MM.1S (cell line): ENCODE measurements around the gene GRIK5.

Experiments
- EZH2 ChIP-seq: fragments of 300-600 bp; sonication (generic); optimal IDR thresholded peaks from 2 replicates; pipeline ENCODE3; 2017; ENCODE audit warnings: low read depth, mild to moderate bottlenecking, antibody characterized with exemption, low read length, mixed read lengths
- EZH2phosphoT487 ChIP-seq: fragments of 300-600 bp; sonication (generic); IDR thresholded peaks from 2 replicates; pipeline ENCODE4 v1.6.1; 2018; ENCODE audit warnings: antibody characterized with exemption, low read length
- TF ChIP-seq, protein P1 (sequence below): fragments of 300-600 bp; sonication (generic); IDR thresholded peaks from 2 replicates; pipeline ENCODE4 v1.5.1; 2016; ENCODE audit warnings: antibody characterized with exemption, low read length, mixed read lengths

DNA sequence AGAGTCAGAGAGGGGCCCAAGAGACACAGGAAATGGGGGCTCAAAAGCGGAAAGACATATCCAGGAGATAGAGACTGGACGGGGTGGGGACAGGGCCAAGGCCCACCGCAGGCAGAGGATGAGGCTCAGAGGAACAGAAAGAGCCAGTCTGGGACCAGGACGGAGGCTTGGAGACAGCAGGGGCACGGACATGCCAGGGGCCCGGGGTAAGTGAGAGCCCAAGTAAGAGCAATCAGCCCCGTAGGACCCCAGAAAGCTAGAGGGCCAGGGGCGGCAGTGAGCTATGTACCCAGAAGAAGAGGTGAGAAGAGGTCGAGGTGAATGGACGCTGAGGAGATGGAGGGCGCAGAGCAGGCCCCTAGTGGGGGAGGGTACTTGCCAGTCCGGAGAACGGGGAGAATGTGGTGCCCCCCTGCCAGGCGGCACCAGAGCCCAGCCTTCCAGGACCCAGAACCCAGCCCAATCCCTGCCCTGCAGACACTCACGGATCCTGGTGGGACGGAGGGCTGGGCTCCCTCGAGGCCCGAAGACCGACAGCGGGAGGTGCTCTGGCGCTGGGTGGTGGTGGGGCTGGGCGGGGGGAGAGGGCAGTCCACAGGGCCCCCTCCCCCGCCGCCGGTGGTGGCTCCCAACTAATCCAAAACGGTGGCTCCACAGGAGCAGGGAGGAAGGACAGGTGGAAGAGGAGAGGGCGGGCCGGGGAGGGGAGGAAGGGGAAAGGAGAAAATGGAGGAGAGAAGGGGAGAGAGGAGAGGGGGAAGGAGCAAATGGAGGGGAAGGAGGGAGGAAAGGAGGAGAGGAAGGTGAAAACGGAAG is 1.0 kb downstream of the GRIK5 start:
- TF ChIP-seq, protein P1, sequence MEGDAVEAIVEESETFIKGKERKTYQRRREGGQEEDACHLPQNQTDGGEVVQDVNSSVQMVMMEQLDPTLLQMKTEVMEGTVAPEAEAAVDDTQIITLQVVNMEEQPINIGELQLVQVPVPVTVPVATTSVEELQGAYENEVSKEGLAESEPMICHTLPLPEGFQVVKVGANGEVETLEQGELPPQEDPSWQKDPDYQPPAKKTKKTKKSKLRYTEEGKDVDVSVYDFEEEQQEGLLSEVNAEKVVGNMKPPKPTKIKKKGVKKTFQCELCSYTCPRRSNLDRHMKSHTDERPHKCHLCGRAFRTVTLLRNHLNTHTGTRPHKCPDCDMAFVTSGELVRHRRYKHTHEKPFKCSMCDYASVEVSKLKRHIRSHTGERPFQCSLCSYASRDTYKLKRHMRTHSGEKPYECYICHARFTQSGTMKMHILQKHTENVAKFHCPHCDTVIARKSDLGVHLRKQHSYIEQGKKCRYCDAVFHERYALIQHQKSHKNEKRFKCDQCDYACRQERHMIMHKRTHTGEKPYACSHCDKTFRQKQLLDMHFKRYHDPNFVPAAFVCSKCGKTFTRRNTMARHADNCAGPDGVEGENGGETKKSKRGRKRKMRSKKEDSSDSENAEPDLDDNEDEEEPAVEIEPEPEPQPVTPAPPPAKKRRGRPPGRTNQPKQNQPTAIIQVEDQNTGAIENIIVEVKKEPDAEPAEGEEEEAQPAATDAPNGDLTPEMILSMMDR: no peak
- TF ChIP-seq EZH2 (no peak), EZH2phosphoT487 (no peak)
